Heart left ventricle (tissue), 16 donors: ENCODE data around the gene TMEM176A. TPM values are rescaled to one million over a fixed set of nuclear protein-coding genes. Genes with fewer than 3 reads are reported as not detected.
"Not testable (repeated sequence)": the region's sequence is repeated elsewhere in the genome, so short reads cannot be mapped to it uniquely, and the experiment has no call there.

Experiments
- ATAC-seq, 4 donors: fragments of 200-7000 bp; cut with Tn5 transposase; one replicate each; pipeline ENCODE4 v1.9.1; 2020 to 2022; ENCODE audit warnings: moderate library complexity in 4 of 4, mild to moderate bottlenecking in 3 of 4, moderate number of reproducible peaks in 1 of 4
- DNase-seq, 5 donors: peaks; one replicate each; pipeline ENCODE4 v3.0.0-alpha.2; 2020
- H3K27ac ChIP-seq, 12 donors: fragments of 200-600 bp; sonication (generic) in 4 of 12; one replicate each; pipeline versions ENCODE4 v1.5.0 to v1.8.0; 2016 to 2022; ENCODE audit warnings: mild to moderate bottlenecking in 2 of 12
- H3K27me3 ChIP-seq, 9 donors: fragments of 200-600 bp; sonication (generic) in 2 of 9; one replicate each; pipeline versions ENCODE4 v1.5.1 to v1.8.0; 2016 to 2022; ENCODE audit warnings: mild to moderate bottlenecking in 3 of 9
- H3K36me3 ChIP-seq, 9 donors: fragments of 200-600 bp; sonication (generic) in 2 of 9; one replicate each; pipeline versions ENCODE4 v1.5.0 to v1.8.0; 2018 to 2022; ENCODE audit warnings: mild to moderate bottlenecking in 2 of 9
- H3K4me1 ChIP-seq, 12 donors: fragments of 200-600 bp; sonication (generic) in 4 of 12; one replicate each; pipeline versions ENCODE4 v1.5.0 to v1.8.0; 2016 to 2022; ENCODE audit warnings: mild to moderate bottlenecking in 3 of 12
- H3K4me3 ChIP-seq, 12 donors: fragments of 200-600 bp; sonication (generic) in 4 of 12; one replicate each; pipeline versions ENCODE4 v1.5.0 to v1.8.0; 2017 to 2022; ENCODE audit warnings: mild to moderate bottlenecking in 9 of 12, moderate library complexity in 4 of 12
- H3K9me3 ChIP-seq, 12 donors: fragments of 200-600 bp; sonication (generic) in 4 of 12; one replicate each; pipeline versions ENCODE4 v1.5.0 to v1.8.0; 2016 to 2022; ENCODE audit warnings: mild to moderate bottlenecking in 1 of 12
- CTCF ChIP-seq, 12 donors: fragments of 200-600 bp; sonication (generic) in 4 of 12; IDR thresholded peaks; one replicate each; pipeline versions ENCODE4 v1.5.0 to v1.8.0; 2018 to 2022; ENCODE audit warnings: antibody characterized with exemption in 12 of 12, mild to moderate bottlenecking in 5 of 12
- POLR2A ChIP-seq, 2 donors: fragments of 450-650 bp; IDR thresholded peaks; one replicate each; pipeline ENCODE4 v1.6.1; 2017; ENCODE audit warnings: antibody characterized with exemption in 2 of 2, mild to moderate bottlenecking in 2 of 2, moderate library complexity in 2 of 2
- WGBS, 4 donors: extraction: QIAGEN DNeasy Blood & Tissue Kit in 2 of 4; methylation state at CpG; one replicate each; pipeline versions ENCODE4 v1.1.5 to v1.1.7; 2013 to 2018; 5-methylcytosine and 5-hydroxymethylcytosine counted together
- intact Hi-C, 10 donors: fragments of 100-400 bp; cut with DNase I; formaldehyde crosslinking; loops; one replicate each; pipeline versions ENCODE4 v1.11.1 to v1.14.2; 2022
- polyA plus RNA-seq, 2 donors: library from polyadenylated mRNA; stranded (reverse); fragments of 200-250 nt; gene quantifications; one replicate each; pipeline ENCODE4 v1.2.3, GENCODE V29; 2013
- total RNA-seq, 9 donors: library from RNA; depleted of rRNA in 2 of 9; stranded (reverse); fragments of >200 nt in 2 of 9; fragmentation: NEBNext Ultra II Directional in 3 of 9; extraction: Animal tissue kit (Norgen Biotek cat#: 25700) in 3 of 9; gene quantifications; one replicate each; pipeline versions ENCODE4 v1.1.0 to v1.2.4, GENCODE V29; 2016 to 2023
- donor health status: ischemic (EF 13 %, LVEDD 7.1; RV severe dilation, severe dysfunction).
- donor health status: healthy with polysubstance abuse.
- donor health status: DM: no; HTN: yes; CAD: no.
- donor health status: DM: no; HTN: no; CAD: no.
- donor health status: ischemic (EF 25% LVEDD 6.9; RV normal size, moderate dysfunction).
- donor health status: ischemic (EF 25% LVEDD 5.7; RV mildly dilated, moderate dysfunction).
- donor health status: healthy.
- donor health status: DM: yes; HTN: yes; CAD: no.
- donor health status: ischemic (EF 35%, LVEDD 5.7; RV mildly dilated, moderate dysfunction).
- donor health status: nonischemic (EF 11% LVEDD 7.7; RV severe dilation, severe dysfunction).
- donor health status: DM: yes; HTN: yes; CAD: no.
- donor health status: PGD.
- donor health status: ischemic (EF 29% LVEDD 5.4; RV normal size, mild dysfunction).
- donor health status: nonischemic (EF 23%, LVEDD 6.1; RV moderate dilation, normal function).

The TMEM176A gene
- total and polyA plus RNA-seq, 11 donors: 10.2 to 77.1 (median 29.7) TPM

GRCh38 chr7:150804802-150805201, 4.2 kb downstream of the TMEM176A start:
- WGBS, 4 donors: 55 to 87% (median 79%) methylated on average over 5 of the region's 5 CpGs
- ATAC-seq: no peak
- intact Hi-C loops: no loop called here
- Histone ChIP-seq H3K9me3 (peaks cover 0 to 18% (median 8%) of the 10 kb centered on the region in 12 donors), H3K27ac (no peak overlapping the region), H3K4me3 (no peak overlapping the region), H3K27me3 (peaks cover 0 to 28% (median 7%) of the 10 kb centered on the region in 9 donors), H3K4me1 (peaks cover 0 to 41% (median 7%) of the 10 kb centered on the region in 12 donors), H3K36me3 (peaks cover 0 to 17% (median 0%) of the 10 kb centered on the region in 9 donors)
- no peak for DNase-seq
- TF ChIP-seq POLR2A (IDR thresholded peaks at IDR 0.05): no peak
- TF ChIP-seq CTCF (IDR thresholded peaks at IDR 0.05): no peak

GRCh38 chr7:150805864-150806263, 5.3 kb downstream of the TMEM176A start:
- H3K36me3 ChIP-seq: peaks cover 0 to 17% (median 0%) of the 10 kb centered on the region in 9 donors
- H3K27me3 ChIP-seq: peaks cover 0 to 17% (median 0%) of the 10 kb centered on the region in 9 donors
- no peak for ATAC-seq
- no peak for DNase-seq
- no peak overlapping the region for H3K4me3 ChIP-seq
- TF ChIP-seq CTCF (IDR thresholded peaks at IDR 0.05) (no peak), POLR2A (IDR thresholded peaks at IDR 0.05) (no peak)
- no peak overlapping the region for H3K27ac ChIP-seq
- intact Hi-C loops: no loop called here
- H3K9me3 ChIP-seq: peaks cover 0 to 18% (median 8%) of the 10 kb centered on the region in 12 donors
- H3K4me1 ChIP-seq: peaks cover 0 to 30% (median under 1%) of the 10 kb centered on the region in 12 donors

GRCh38 chr7:150806454-150806853, 5.9 kb downstream of the TMEM176A start:
- ATAC-seq: no peak

GRCh38 chr7:150806863-150807262, 6.3 kb downstream of the TMEM176A start:
- WGBS, 4 donors: 68 to 84% (median 83%) methylated on average over 2 of the region's 2 CpGs
- H3K9me3 ChIP-seq: peaks cover 0 to 18% (median 8%) of the 10 kb centered on the region in 12 donors
- peaks cover 0 to 17% (median 0%) of the 10 kb centered on the region in 9 donors for H3K36me3 ChIP-seq
- H3K4me1 ChIP-seq: peaks cover 0 to 23% (median 0%) of the 10 kb centered on the region in 12 donors
- peaks cover 0 to 7% (median 0%) of the 10 kb centered on the region in 9 donors for H3K27me3 ChIP-seq
- no peak overlapping the region for H3K27ac ChIP-seq
- ATAC-seq: no peak
- intact Hi-C loops: no loop called here
- H3K4me3 ChIP-seq: no peak overlapping the region
- TF ChIP-seq CTCF (IDR thresholded peaks at IDR 0.05): no peak
- TF ChIP-seq POLR2A (IDR thresholded peaks at IDR 0.05): no peak
- no peak for DNase-seq

More at GRCh38 chr7:150806454-150806853, 5.9 kb downstream of the TMEM176A start:
- TF ChIP-seq CTCF (IDR thresholded peaks at IDR 0.05) (no peak), POLR2A (IDR thresholded peaks at IDR 0.05) (no peak)
- H3K9me3 ChIP-seq: peaks cover 0 to 18% (median 8%) of the 10 kb centered on the region in 12 donors
- H3K36me3 ChIP-seq: peaks cover 0 to 17% (median 0%) of the 10 kb centered on the region in 9 donors
- no peak overlapping the region for H3K4me3 ChIP-seq
- whole genome bisulfite sequencing, 4 donors: 93 to 99% (median 95%) methylated on average over 3 of the region's 3 CpGs
- H3K4me1 ChIP-seq: peaks cover 0 to 24% (median 0%) of the 10 kb centered on the region in 12 donors
- no peak overlapping the region for H3K27ac ChIP-seq
- intact Hi-C loops: no loop called here
- no peak for DNase-seq
- peaks cover 0 to 11% (median 0%) of the 10 kb centered on the region in 9 donors for H3K27me3 ChIP-seq

GRCh38 chr7:150807616-150808438, 7.3 kb downstream of the TMEM176A start:
- DNase-seq, intact Hi-C loops, H3K27ac ChIP-seq, H3K27me3 ChIP-seq, H3K4me3 ChIP-seq, ATAC-seq: not testable (repeated sequence)
- Histone ChIP-seq H3K9me3 (peaks cover 0 to 21% (median 8%) of the 10 kb centered on the region in 12 donors), H3K36me3 (peaks cover 0 to 17% (median 0%) of the 10 kb centered on the region in 9 donors), H3K4me1 (peaks cover 0 to 15% (median 0%) of the 10 kb centered on the region in 12 donors)
- WGBS, 4 donors: 78 to 84% (median 83%) methylated on average over 11 to 13 of the region's 13 CpGs
